H9 (cell line): Measurements from ENCODE around the gene DEDD2. TPM values are rescaled to one million over a fixed set of nuclear protein-coding genes. Genes with fewer than 3 reads are reported as not detected.

ENCODE experiments used
- DNase-seq: peaks from one replicate; pipeline ENCODE4 v3.0.0-alpha.2; 2017
- H2AFZ ChIP-seq: one replicate; pipeline ENCODE4 v1.6.1; 2013; ENCODE audit warnings: mild to moderate bottlenecking, low read length, control low read depth, moderate library complexity
- H2AK5ac ChIP-seq: 2 replicates; pipeline ENCODE4 v1.6.1; 2013; ENCODE audit warnings: low read length, control low read depth, mixed read lengths; ENCODE audit not compliant: insufficient read length
- H2BK120ac ChIP-seq: one replicate; pipeline ENCODE4 v1.6.1; 2013; ENCODE audit warnings: low read depth, mild to moderate bottlenecking, low read length, control low read depth, inconsistent platforms; ENCODE audit not compliant: poor library complexity, severe bottlenecking
- H2BK12ac ChIP-seq: 2 replicates; pipeline ENCODE4 v1.6.1; 2013; ENCODE audit warnings: low read length, control low read depth, mixed read lengths, low read depth; ENCODE audit not compliant: insufficient read length
- H2BK15ac ChIP-seq: 2 replicates; pipeline ENCODE4 v1.6.1; 2013; ENCODE audit warnings: low read depth, low read length, control low read depth
- H2BK20ac ChIP-seq: one replicate; pipeline ENCODE4 v1.6.1; 2013; ENCODE audit warnings: low read depth, mild to moderate bottlenecking, low read length, control low read depth, inconsistent platforms; ENCODE audit not compliant: poor library complexity, severe bottlenecking
- H2BK5ac ChIP-seq: 2 replicates; pipeline ENCODE4 v1.6.1; 2013; ENCODE audit warnings: low read length, control low read depth, mixed read lengths; ENCODE audit not compliant: insufficient read length
- H3K14ac ChIP-seq: 2 replicates; pipeline ENCODE4 v1.6.1; 2013; ENCODE audit warnings: low read length, control low read depth; ENCODE audit not compliant: insufficient read depth
- H3K18ac ChIP-seq: 2 replicates; pipeline ENCODE4 v1.6.1; 2013; ENCODE audit warnings: low read depth, mild to moderate bottlenecking, mixed read lengths, low read length, control low read depth; ENCODE audit not compliant: insufficient read length
- H3K23ac ChIP-seq: 2 replicates; pipeline ENCODE4 v1.6.1; 2013; ENCODE audit warnings: low read length, control low read depth, mixed read lengths, low read depth; ENCODE audit not compliant: insufficient read length
- H3K23me2 ChIP-seq: 2 replicates; pipeline ENCODE4 v1.6.1; 2013; ENCODE audit warnings: low read depth, mild to moderate bottlenecking, mixed read lengths, low read length, control low read depth; ENCODE audit not compliant: insufficient read length, poor library complexity, severe bottlenecking
- H3K27ac ChIP-seq: 2 replicates; pipeline ENCODE4 v1.5.1; 2013; ENCODE audit warnings: low read length, control low read depth, mixed read lengths, low read depth; ENCODE audit not compliant: insufficient read length
- H3K27me3 ChIP-seq: 2 replicates; pipeline ENCODE4 v1.6.1; 2013; ENCODE audit warnings: low read length, control low read depth, inconsistent platforms; ENCODE audit not compliant: insufficient read depth
- H3K4ac ChIP-seq: 2 replicates; pipeline ENCODE4 v1.6.1; 2013; ENCODE audit warnings: low read depth, mild to moderate bottlenecking, control low read depth, inconsistent platforms, low read length, moderate library complexity
- H3K4me1 ChIP-seq: 2 replicates; pipeline ENCODE4 v1.6.1; 2013; ENCODE audit warnings: low read length, control low read depth, inconsistent platforms; ENCODE audit not compliant: insufficient read depth
- H3K4me2 ChIP-seq: 2 replicates; pipeline ENCODE4 v1.6.1; 2013; ENCODE audit warnings: low read length, control low read depth, mixed read lengths; ENCODE audit not compliant: insufficient read length, insufficient read depth
- H3K56ac ChIP-seq: 2 replicates; pipeline ENCODE4 v1.6.1; 2013; ENCODE audit warnings: low read depth, mild to moderate bottlenecking, mixed read lengths, low read length, control low read depth; ENCODE audit not compliant: insufficient read length
- H3K79me1 ChIP-seq: 2 replicates; pipeline ENCODE4 v1.6.1; 2013; ENCODE audit warnings: low read depth, mild to moderate bottlenecking, moderate library complexity, low read length, control low read depth, inconsistent platforms; ENCODE audit not compliant: insufficient read depth, poor library complexity, severe bottlenecking
- H3K79me2 ChIP-seq: 2 replicates; pipeline ENCODE4 v1.6.1; 2013; ENCODE audit warnings: low read length, control low read depth, inconsistent platforms; ENCODE audit not compliant: insufficient read depth
- H3K9ac ChIP-seq: 2 replicates; pipeline ENCODE4 v1.6.1; 2013; ENCODE audit warnings: low read length, control low read depth, mixed read lengths; ENCODE audit not compliant: insufficient read length; ENCODE audit errors: extremely low read depth
- H3K9me3 ChIP-seq: one replicate; pipeline ENCODE4 v1.6.1; 2013; ENCODE audit warnings: low read depth, low read length, inconsistent platforms; ENCODE audit not compliant: control insufficient read depth
- H3T11ph ChIP-seq: one replicate; pipeline ENCODE4 v1.6.1; 2013; ENCODE audit warnings: mild to moderate bottlenecking, low read length, control low read depth, inconsistent platforms
- H4K20me1 ChIP-seq: one replicate; pipeline ENCODE4 v1.6.1; 2013; ENCODE audit not compliant: control insufficient read depth, insufficient read length, insufficient read depth
- H4K5ac ChIP-seq: 2 replicates; pipeline ENCODE4 v1.6.1; 2013; ENCODE audit warnings: low read depth, mild to moderate bottlenecking, mixed read lengths, low read length, control low read depth; ENCODE audit not compliant: insufficient read length
- H4K8ac ChIP-seq: replicated peaks from 2 replicates; pipeline ENCODE4 v1.6.1; 2013; ENCODE audit warnings: low read length, control low read depth, mixed read lengths, low read depth; ENCODE audit not compliant: insufficient read length
- H4K91ac ChIP-seq: 2 replicates; pipeline ENCODE4 v1.6.1; 2013; ENCODE audit warnings: low read depth, mild to moderate bottlenecking, moderate library complexity, mixed read lengths, low read length, control low read depth; ENCODE audit not compliant: insufficient read length
- H3K27ac Mint-ChIP-seq, 3 experiments: 2 replicates in 2 of 3; 3 replicates in 1 of 3; pipeline ENCODE4 v1.8.0; 2020 to 2021; ENCODE audit warnings: mixed read lengths in 3 of 3, mild to moderate bottlenecking in 1 of 3, moderate library complexity in 1 of 3
- H3K27me3 Mint-ChIP-seq: 2 replicates; pipeline ENCODE4 v1.8.0; 2021; ENCODE audit warnings: low read depth, mild to moderate bottlenecking, moderate library complexity, mixed read lengths
- H3K36me3 Mint-ChIP-seq, 3 experiments: 2 replicates in 2 of 3; 3 replicates in 1 of 3; pipeline ENCODE4 v1.8.0; 2020 to 2021; ENCODE audit warnings: low read depth in 3 of 3, mixed read lengths in 3 of 3; ENCODE audit not compliant: insufficient read depth in 1 of 3
- H3K4me1 Mint-ChIP-seq, 2 experiments: 2 replicates each; pipeline ENCODE4 v1.8.0; 2020; ENCODE audit warnings: mixed read lengths in 2 of 2
- H3K4me3 Mint-ChIP-seq, 2 experiments: 2 replicates in 1 of 2; 3 replicates in 1 of 2; pipeline ENCODE4 v1.8.0; 2020 to 2021; ENCODE audit warnings: mild to moderate bottlenecking in 2 of 2, mixed read lengths in 2 of 2, moderate library complexity in 1 of 2
- H3K9me3 Mint-ChIP-seq, 2 experiments: 2 replicates in 1 of 2; 3 replicates in 1 of 2; pipeline ENCODE4 v1.8.0; 2020; ENCODE audit warnings: mild to moderate bottlenecking in 2 of 2, mixed read lengths in 2 of 2, moderate library complexity in 1 of 2
- WGBS: extraction: QIAGEN DNeasy Blood & Tissue Kit; methylation state at CpG from one replicate; pipeline ENCODE4 v1.1.7; 2013; ENCODE audit warnings: missing lambda C conversion rate, low lambda C conversion rate, mixed read lengths; ENCODE audit not compliant: insufficient read length; ENCODE audit errors: extremely low coverage; 5-methylcytosine and 5-hydroxymethylcytosine counted together
- total RNA-seq: library from RNA; stranded (reverse); gene quantifications from 2 replicates; pipeline ENCODE4 v1.2.1, GENCODE V29; 2021
- TF ChIP-seq, protein P1 (sequence below): fragments of 200-600 bp; sonication (generic); conservative IDR thresholded peaks from 3 replicates; pipeline ENCODE4 v1.8.0; 2021; ENCODE audit warnings: antibody characterized with exemption, mild to moderate bottlenecking

DEDD2 gene
- total RNA-seq, 1 experiment from 2014 or later: 32.3 TPM

GRCh38 chr19:42158926-42159325, 58.6 kb downstream of the DEDD2 start:
- Histone ChIP-seq H3K79me1 (no peaks in the 10 kb centered on the region), H2AFZ (no peak overlapping the region)

More at GRCh38 chr19:42158926-42159325, 58.6 kb downstream of the DEDD2 start:
- Histone ChIP-seq H4K91ac (no peak overlapping the region), H3K9me3 (no peaks in the 10 kb centered on the region), H2BK5ac (no peak overlapping the region), H3K14ac (no peak overlapping the region), H2AK5ac (no peak overlapping the region), H2BK120ac (no peak overlapping the region), H3K79me2 (no peaks in the 10 kb centered on the region), H2BK15ac (no peak overlapping the region), H2BK20ac (no peak overlapping the region), H3K56ac (no peak overlapping the region), H3K18ac (no peak overlapping the region), H3T11ph (no peak overlapping the region), H3K4ac (no peak overlapping the region), H3K4me2 (no peak overlapping the region), H3K9ac (no peak overlapping the region), H3K27me3 (no peaks in the 10 kb centered on the region; the same call in 1 of the 2 replicates), H2BK12ac (no peak overlapping the region), H4K5ac (no peak overlapping the region), H3K23ac (no peak overlapping the region), H3K23me2 (no peaks in the 10 kb centered on the region), H3K27ac (no peak overlapping the region), H3K4me1 (no peaks in the 10 kb centered on the region; the same call in 1 of the 2 replicates), H4K20me1 (no peaks in the 10 kb centered on the region), H4K8ac (no peak overlapping the region)
- TF ChIP-seq, protein P1, sequence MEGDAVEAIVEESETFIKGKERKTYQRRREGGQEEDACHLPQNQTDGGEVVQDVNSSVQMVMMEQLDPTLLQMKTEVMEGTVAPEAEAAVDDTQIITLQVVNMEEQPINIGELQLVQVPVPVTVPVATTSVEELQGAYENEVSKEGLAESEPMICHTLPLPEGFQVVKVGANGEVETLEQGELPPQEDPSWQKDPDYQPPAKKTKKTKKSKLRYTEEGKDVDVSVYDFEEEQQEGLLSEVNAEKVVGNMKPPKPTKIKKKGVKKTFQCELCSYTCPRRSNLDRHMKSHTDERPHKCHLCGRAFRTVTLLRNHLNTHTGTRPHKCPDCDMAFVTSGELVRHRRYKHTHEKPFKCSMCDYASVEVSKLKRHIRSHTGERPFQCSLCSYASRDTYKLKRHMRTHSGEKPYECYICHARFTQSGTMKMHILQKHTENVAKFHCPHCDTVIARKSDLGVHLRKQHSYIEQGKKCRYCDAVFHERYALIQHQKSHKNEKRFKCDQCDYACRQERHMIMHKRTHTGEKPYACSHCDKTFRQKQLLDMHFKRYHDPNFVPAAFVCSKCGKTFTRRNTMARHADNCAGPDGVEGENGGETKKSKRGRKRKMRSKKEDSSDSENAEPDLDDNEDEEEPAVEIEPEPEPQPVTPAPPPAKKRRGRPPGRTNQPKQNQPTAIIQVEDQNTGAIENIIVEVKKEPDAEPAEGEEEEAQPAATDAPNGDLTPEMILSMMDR: no peak
- no peaks in the 10 kb centered on the region for H3K9me3 Mint-ChIP-seq
- DNase-seq: no peak
- peaks cover 80% of the 10 kb centered on the region for H3K27me3 Mint-ChIP-seq
- no CpG with 5 or more reads among the region's 2 CpGs for WGBS
- H3K4me1 Mint-ChIP-seq: peaks cover 20 to 34% of the 10 kb centered on the region in 2 experiments
- no peak overlapping the region for H3K27ac Mint-ChIP-seq
- H3K4me3 Mint-ChIP-seq: no peak overlapping the region
- H3K36me3 Mint-ChIP-seq: no peaks in the 10 kb centered on the region; a peak in 1 of 7 replicates
